IMR-90 (cell line): ENCODE measurements around the gene PNKD. TPM values are rescaled to one million over a fixed set of nuclear protein-coding genes. Genes with fewer than 3 reads are reported as not detected.

ENCODE experiments used
- ATAC-seq: fragments of 200-7000 bp; cut with Tn5 transposase; 2 replicates; pipeline ENCODE4 v1.9.1; 2020; ENCODE audit warnings: low read depth, mild to moderate bottlenecking, moderate library complexity
- BruUV-seq: library from RNA; stranded (reverse); fragments of 400-500 nt; replicated peaks from 2 replicates; lab custom pipeline; 2021; lab: Mats Ljungman, UMichigan
- CTCF ChIA-PET: fragments of 300-600 bp; formaldehyde crosslinking; extraction: SDS; loops from one replicate; lab custom pipeline; 2021; ENCODE audit warnings: antibody characterized with exemption; lab: Yijun Ruan, JAX
- POLR2A ChIA-PET: fragments of 300-600 bp; sonication (Branson Sonifier 250); formaldehyde crosslinking; loops from one replicate; lab custom pipeline; 2022; ENCODE audit warnings: antibody characterized with exemption; ENCODE audit not compliant: unreplicated experiment; lab: Charles Lee
- DNase-seq: peaks from one replicate; pipeline ENCODE4 v3.0.0; 2013
- H2AFZ ChIP-seq: replicated peaks from 2 replicates; pipeline ENCODE3; 2013; ENCODE audit warnings: low read length, mild to moderate bottlenecking; ENCODE audit not compliant: poor library complexity
- H2AK5ac ChIP-seq: 2 replicates; pipeline ENCODE4 v1.6.1; 2013; ENCODE audit warnings: low read depth, low read length, inconsistent platforms
- H2AK9ac ChIP-seq: replicated peaks from 2 replicates; pipeline ENCODE3; 2013; ENCODE audit warnings: mild to moderate bottlenecking, low read depth, low read length, moderate library complexity; ENCODE audit not compliant: poor library complexity
- H2BK120ac ChIP-seq: 2 replicates; pipeline ENCODE4 v1.6.1; 2013; ENCODE audit warnings: low read depth, low read length, inconsistent platforms
- H2BK15ac ChIP-seq: 3 replicates; pipeline ENCODE4 v1.6.1; 2013; ENCODE audit warnings: low read depth, low read length, inconsistent platforms
- H2BK20ac ChIP-seq: 2 replicates; pipeline ENCODE4 v1.6.1; 2013; ENCODE audit warnings: low read depth, mild to moderate bottlenecking, inconsistent platforms, low read length, moderate library complexity
- H2BK5ac ChIP-seq: 2 replicates; pipeline ENCODE4 v1.6.1; 2013; ENCODE audit warnings: mild to moderate bottlenecking, low read depth, low read length, inconsistent platforms; ENCODE audit not compliant: poor library complexity, severe bottlenecking
- H3K14ac ChIP-seq: replicated peaks from 2 replicates; pipeline ENCODE4 v1.6.1; 2013; ENCODE audit warnings: low read depth, low read length, inconsistent platforms
- H3K18ac ChIP-seq: 2 replicates; pipeline ENCODE4 v1.6.1; 2013; ENCODE audit warnings: low read depth, low read length, control low read depth
- H3K23ac ChIP-seq: 2 replicates; pipeline ENCODE4 v1.6.1; 2013; ENCODE audit warnings: low read depth, low read length, inconsistent platforms
- H3K27ac ChIP-seq: 2 replicates; pipeline ENCODE4 v1.5.1; 2013; ENCODE audit warnings: mild to moderate bottlenecking, control low read depth, low read length; ENCODE audit not compliant: insufficient read depth
- H3K27me3 ChIP-seq: 2 replicates; pipeline ENCODE4 v1.6.1; 2013; ENCODE audit warnings: low read length; ENCODE audit not compliant: control insufficient read depth, insufficient read depth
- H3K36me3 ChIP-seq: 2 replicates; pipeline ENCODE4 v1.6.1; 2013; ENCODE audit warnings: low read length, mixed read lengths; ENCODE audit not compliant: control insufficient read depth, insufficient read depth
- H3K4ac ChIP-seq: 2 replicates; pipeline ENCODE4 v1.6.1; 2013; ENCODE audit warnings: low read depth, low read length, inconsistent platforms
- H3K4me1 ChIP-seq: 2 replicates; pipeline ENCODE4 v1.6.1; 2013; ENCODE audit warnings: low read length, mixed read lengths; ENCODE audit not compliant: control insufficient read depth, insufficient read depth
- H3K4me2 ChIP-seq: 2 replicates; pipeline ENCODE4 v1.6.1; 2013; ENCODE audit warnings: low read depth, mild to moderate bottlenecking, control low read depth, low read length, moderate library complexity
- H3K4me3 ChIP-seq: 2 replicates; pipeline ENCODE4 v1.5.1; 2013; ENCODE audit warnings: low read depth, mild to moderate bottlenecking, control low read depth, low read length, moderate library complexity; ENCODE audit not compliant: insufficient read depth
- H3K56ac ChIP-seq: 2 replicates; pipeline ENCODE4 v1.6.1; 2013; ENCODE audit warnings: low read length, inconsistent platforms; ENCODE audit not compliant: insufficient read depth; ENCODE audit errors: extremely low read depth
- H3K79me1 ChIP-seq, 2 experiments: 2 replicates each; pipeline ENCODE4 v1.6.1; 2013; ENCODE audit warnings: low read length in 2 of 2, inconsistent platforms in 1 of 2, low read depth in 1 of 2
- H3K9ac ChIP-seq: 2 replicates; pipeline ENCODE4 v1.6.1; 2013; ENCODE audit warnings: low read depth, low read length, control low read depth
- H3K9me1 ChIP-seq: 2 replicates; pipeline ENCODE4 v1.6.1; 2013; ENCODE audit warnings: low read length, inconsistent platforms; ENCODE audit not compliant: insufficient read depth
- H3K9me3 ChIP-seq: 2 replicates; pipeline ENCODE4 v1.6.1; 2013; ENCODE audit warnings: low read length; ENCODE audit not compliant: control insufficient read depth, insufficient read depth
- H4K20me1 ChIP-seq: 2 replicates; pipeline ENCODE4 v1.6.1; 2013; ENCODE audit warnings: low read length, inconsistent platforms; ENCODE audit not compliant: insufficient read depth
- H4K5ac ChIP-seq: 2 replicates; pipeline ENCODE4 v1.6.1; 2013; ENCODE audit warnings: mild to moderate bottlenecking, low read depth, low read length, control low read depth
- H4K8ac ChIP-seq, 2 experiments: 2 replicates each; pipeline ENCODE4 v1.6.1; 2013; ENCODE audit warnings: low read depth in 2 of 2, low read length in 2 of 2, control low read depth in 1 of 2, inconsistent platforms in 1 of 2
- H4K91ac ChIP-seq: 2 replicates; pipeline ENCODE4 v1.6.1; 2013; ENCODE audit warnings: low read depth, low read length, inconsistent platforms; ENCODE audit not compliant: insufficient read depth
- CHD1 ChIP-seq: IDR thresholded peaks from 2 replicates; pipeline ENCODE4 v1.6.1; 2012; ENCODE audit warnings: low read depth, low read length, improper control_type of control experiment
- CTCF ChIP-seq: conservative IDR thresholded peaks from 2 replicates; pipeline ENCODE4 v1.5.1; 2012; ENCODE audit warnings: mild to moderate bottlenecking, low read depth, low read length, improper control_type of control experiment
- ELK1 ChIP-seq: fragments of 150-350 bp; IDR thresholded peaks from 2 replicates; pipeline ENCODE4 v1.6.1; 2016; ENCODE audit warnings: low read depth, mild to moderate bottlenecking, low read length, moderate library complexity, borderline replicate concordance
- MAFK ChIP-seq: IDR thresholded peaks from 2 replicates; pipeline ENCODE4 v1.6.1; 2012; ENCODE audit warnings: low read depth, low read length, improper control_type of control experiment
- MAZ ChIP-seq: IDR thresholded peaks from 2 replicates; pipeline ENCODE4 v1.6.1; 2012; ENCODE audit warnings: low read depth, mild to moderate bottlenecking, low read length, improper control_type of control experiment, moderate library complexity, borderline replicate concordance
- RAD21 ChIP-seq: IDR thresholded peaks from 2 replicates; pipeline ENCODE4 v1.6.1; 2012; ENCODE audit warnings: low read length, improper control_type of control experiment
- RCOR1 ChIP-seq: IDR thresholded peaks from 2 replicates; pipeline ENCODE4 v1.6.1; 2012; ENCODE audit warnings: mild to moderate bottlenecking, low read length, improper control_type of control experiment; ENCODE audit not compliant: insufficient replicate concordance
- SMC3 ChIP-seq: fragments of 150-350 bp; IDR thresholded peaks from 2 replicates; pipeline ENCODE4 v1.6.1; 2016; ENCODE audit warnings: low read depth, mild to moderate bottlenecking, antibody characterized with exemption, low read length, moderate library complexity
- USF2 ChIP-seq: fragments of 150-350 bp; IDR thresholded peaks from 2 replicates; pipeline ENCODE4 v1.6.1; 2017; ENCODE audit warnings: mild to moderate bottlenecking, antibody characterized with exemption, low read length, low read depth
- WGBS, 2 experiments: methylation state at CpG; one replicate each; pipeline versions ENCODE4 v1.1.5 to v1.1.7; 2013; ENCODE audit warnings: missing lambda C conversion rate in 2 of 2; ENCODE audit not compliant: insufficient read length in 1 of 2; ENCODE audit errors: extremely low coverage in 2 of 2; 5-methylcytosine and 5-hydroxymethylcytosine counted together
- dilution Hi-C: fragments of 300-500 bp; cut with HindIII; formaldehyde crosslinking; loops from one replicate; pipeline ENCODE4 v1.14.3; 2018; ENCODE audit warnings: low sequenced_read_pairs; ENCODE audit not compliant: unreplicated experiment
- in situ Hi-C: fragments of 300-500 bp; cut with MboI; formaldehyde crosslinking; loops from 3 replicates; pipeline ENCODE4 v1.14.3; 2019; ENCODE audit warnings: low sequenced_read_pairs, inconsistent platforms, mixed read lengths
- intact Hi-C: fragments of 100-400 bp; cut with micrococcal nuclease; formaldehyde crosslinking; loops from 2 replicates; pipeline ENCODE4 v1.10.0; 2022
- polyA plus RNA-seq, 3 experiments: library from polyadenylated mRNA; depleted of rRNA; stranded (reverse); fragments of >200 nt; gene quantifications; 2 replicates each; pipeline ENCODE4 v1.2.3, GENCODE V29; 2012; ENCODE audit warnings: low replicate concordance in 1 of 3
- total RNA-seq: library from RNA; depleted of rRNA; stranded (reverse); fragments of >200 nt; gene quantifications from 2 replicates; pipeline ENCODE4 v1.2.3, GENCODE V29; 2012

Gene PNKD
- total and polyA plus RNA-seq, 2 of the 4 experiments (the other 2 are of a cell fraction), result 19.2 to 68.5 TPM

- no TSS peak for BruUV-seq
- peaks cover 4% of the 10 kb centered on the region for H3K9me1 ChIP-seq
- H3K9me3 ChIP-seq, result no peaks in the 10 kb centered on the region
- no peak overlapping the region for H2BK5ac ChIP-seq
- no peak overlapping the region for H3K4me2 ChIP-seq
- no peak overlapping the region for H4K91ac ChIP-seq
- no peak overlapping the region for H4K5ac ChIP-seq
- H3K4me3 ChIP-seq, result no peak overlapping the region
- H3K18ac ChIP-seq, result no peak overlapping the region
- H4K20me1 ChIP-seq, result no peaks in the 10 kb centered on the region
- no peaks in the 10 kb centered on the region for H3K27me3 ChIP-seq
- dilution Hi-C loops, result no loop called here
- H3K14ac ChIP-seq, result no peak overlapping the region
- POLR2A ChIA-PET, result interaction anchor here (0.6 kb wide), 1 partner anchor 11 kb away, joined by 6 read pairs; no protein-coding TSS in a partner anchor
- H2BK120ac ChIP-seq, result no peak overlapping the region
- H3K9ac ChIP-seq, result no peak overlapping the region
- H2BK15ac ChIP-seq, result no peak overlapping the region
- H3K79me1 ChIP-seq, result no peaks in the 10 kb centered on the region
- no peak overlapping the region for H2AFZ ChIP-seq
- H3K23ac ChIP-seq, result no peak overlapping the region
- CTCF ChIA-PET, result no interaction called here
- no peak overlapping the region for H3K4ac ChIP-seq
- H3K36me3 ChIP-seq, result no peaks in the 10 kb centered on the region; the same call in 1 of the 2 replicates
- WGBS, 2 experiments, result no CpG with 5 or more reads among the region's 4 CpGs
- no peak overlapping the region for H3K27ac ChIP-seq
- peaks cover 10% of the 10 kb centered on the region for H3K4me1 ChIP-seq
- in situ Hi-C loops, result no loop called here
- DNase-seq (no peak), ATAC-seq (no peak)
- no peak overlapping the region for H2AK5ac ChIP-seq
- H2BK20ac ChIP-seq, result no peak overlapping the region
- H2AK9ac ChIP-seq, result no peak overlapping the region
- H4K8ac ChIP-seq, result no peak overlapping the region
- no peak for TF ChIP-seq RAD21
- TF ChIP-seq RCOR1, result no peak
- no peak for TF ChIP-seq MAZ
- no peak for TF ChIP-seq CHD1
- no peak for TF ChIP-seq ELK1
- TF ChIP-seq SMC3, result no peak
- TF ChIP-seq CTCF, result no peak
- TF ChIP-seq MAFK, result no peak
- no peak for TF ChIP-seq USF2
- no peak overlapping the region for H3K56ac ChIP-seq
- intact Hi-C loops, result no loop called here
Observed at GRCh38 chr2:218325566-218326160, 55.3 kb downstream of the PNKD start.
